Ramos (cell line): ENCODE results near the gene MELTF.
"Not testable (repeated sequence)": the region's sequence is repeated elsewhere in the genome, so short reads cannot be mapped to it uniquely, and the experiment has no call there.

Experiments
- in situ Hi-C: fragments of 300-500 bp; cut with MboI; formaldehyde crosslinking; loops from one replicate; pipeline ENCODE4 v1.14.3; 2022; ENCODE audit warnings: low sequenced_read_pairs; ENCODE audit not compliant: unreplicated experiment

MELTF gene

DNA sequence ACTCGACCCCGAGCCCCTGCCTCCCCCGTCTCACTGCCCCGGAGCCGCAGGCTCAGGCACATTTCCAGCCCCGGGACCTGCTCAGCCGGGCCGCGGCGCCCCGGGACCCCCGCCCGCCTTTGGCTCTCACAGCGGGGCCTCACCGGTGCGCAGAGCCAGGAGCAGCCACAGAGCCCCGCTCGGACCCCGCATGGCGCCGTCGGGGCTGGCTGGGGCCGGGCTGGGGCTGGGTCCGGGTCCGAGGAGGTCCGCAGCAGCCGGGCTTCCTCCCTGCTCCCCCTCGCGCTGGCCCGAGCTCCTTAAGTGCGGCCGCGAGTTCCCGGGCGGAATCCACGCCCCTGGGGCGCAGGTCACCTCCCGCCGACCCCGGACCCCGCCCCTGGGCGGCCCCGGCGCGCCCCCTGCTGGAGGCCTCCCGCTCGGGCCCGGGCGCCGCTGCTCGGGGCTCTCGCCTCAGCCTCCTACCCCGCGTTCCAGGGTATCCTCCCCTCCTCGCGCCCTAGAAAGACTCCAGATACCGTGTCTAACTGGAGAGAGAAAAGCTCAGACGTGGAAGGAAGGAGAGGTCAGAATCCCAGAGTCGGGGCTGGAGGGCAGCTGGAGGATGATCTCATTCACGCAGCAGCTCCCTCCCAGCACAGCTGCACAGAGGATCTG, at the start of gene MELTF:
MELTF (minus strand) TSS at position 307 of the 657 bp plus-strand sequence; CDS start at position 192, 115 bp downstream.
- in situ Hi-C loops = no loop called here

- in situ Hi-C loops = no loop called here
Measured at GRCh38 chr3:197076415-197076814, 46.8 kb upstream of the MELTF start.

GRCh38 chr3:197068077-197068476, 38.5 kb upstream of the MELTF start:
- in situ Hi-C loops = no loop called here

GRCh38 chr3:197064771-197065170, 35.2 kb upstream of the MELTF start:
- in situ Hi-C loops = no loop called here

DNA sequence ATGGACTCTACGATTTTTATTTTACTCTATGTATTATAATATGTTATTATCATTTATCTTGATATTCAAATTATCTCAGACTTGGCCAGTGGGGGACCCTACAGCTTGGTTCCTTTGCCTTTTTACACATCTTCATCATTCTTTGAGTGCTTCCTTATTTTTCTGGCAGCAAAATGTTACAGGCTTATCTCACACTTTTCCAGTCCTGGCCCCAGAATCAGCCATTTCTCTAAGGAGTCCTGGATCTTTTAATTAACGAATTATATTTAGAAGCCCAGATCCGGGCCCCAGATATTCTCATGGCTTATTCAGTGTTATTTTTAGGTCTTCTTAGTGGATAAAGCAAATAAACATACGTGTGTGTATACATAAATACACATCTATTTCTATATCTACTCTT, 32.8 kb upstream of the MELTF start:
- in situ Hi-C loops = no loop called here

GRCh38 chr3:197051637-197052036, 22.0 kb upstream of the MELTF start:
- in situ Hi-C loops = not testable (repeated sequence)

- in situ Hi-C loops = no loop called here
Measured at GRCh38 chr3:197050511-197050910, 20.9 kb upstream of the MELTF start.

GRCh38 chr3:197042539-197042938, 12.9 kb upstream of the MELTF start:
- in situ Hi-C loops = no loop called here

GRCh38 chr3:197041875-197042488, 12.4 kb upstream of the MELTF start:
- in situ Hi-C loops = no loop called here

- in situ Hi-C loops = no loop called here
Measured at GRCh38 chr3:197040658-197041057, 11.0 kb upstream of the MELTF start.

- in situ Hi-C loops = no loop called here
Measured at GRCh38 chr3:197038679-197039462, 9.3 kb upstream of the MELTF start.

GRCh38 chr3:197035577-197035976, 6.0 kb upstream of the MELTF start:
- in situ Hi-C loops = no loop called here

DNA sequence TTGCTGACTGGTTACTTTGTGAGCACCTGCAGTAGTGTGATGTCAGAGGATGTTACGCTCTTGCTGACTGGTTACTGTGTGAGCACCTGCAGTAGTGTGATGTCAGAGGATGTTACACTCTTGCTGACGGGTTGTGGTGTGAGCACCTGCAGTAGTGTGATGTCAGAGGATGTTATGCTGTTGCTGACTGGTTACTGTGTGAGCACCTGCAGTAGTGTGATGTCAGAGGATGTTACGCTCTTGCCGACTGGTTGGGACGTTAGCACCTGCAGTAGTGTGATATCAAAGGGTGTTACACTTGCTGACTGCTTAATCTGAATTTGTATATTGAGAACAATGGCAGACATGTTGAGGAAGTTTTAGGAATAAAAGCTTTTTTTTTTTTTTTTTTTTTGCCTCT, 5.2 kb upstream of the MELTF start:
- in situ Hi-C loops = not testable (repeated sequence)

DNA sequence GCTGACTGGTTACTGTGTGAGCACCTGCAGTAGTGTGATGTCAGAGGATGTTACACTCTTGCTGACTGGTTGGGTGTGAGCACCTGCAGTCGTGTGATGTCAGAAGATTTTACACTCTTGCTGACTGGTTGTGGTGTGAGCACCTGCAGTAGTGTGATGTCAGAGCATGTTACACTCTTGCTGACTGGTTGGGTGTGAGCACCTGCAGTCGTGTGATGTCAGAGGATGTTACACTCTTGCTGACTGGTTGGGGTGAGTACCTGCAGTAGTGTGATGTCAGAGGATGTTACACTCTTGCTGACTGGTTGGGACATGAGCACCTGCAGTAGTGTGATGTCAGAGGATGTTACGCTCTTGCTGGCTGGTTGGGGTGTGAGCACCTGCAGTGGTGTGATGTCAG, 4.1 kb upstream of the MELTF start:
- in situ Hi-C loops = not testable (repeated sequence)

DNA sequence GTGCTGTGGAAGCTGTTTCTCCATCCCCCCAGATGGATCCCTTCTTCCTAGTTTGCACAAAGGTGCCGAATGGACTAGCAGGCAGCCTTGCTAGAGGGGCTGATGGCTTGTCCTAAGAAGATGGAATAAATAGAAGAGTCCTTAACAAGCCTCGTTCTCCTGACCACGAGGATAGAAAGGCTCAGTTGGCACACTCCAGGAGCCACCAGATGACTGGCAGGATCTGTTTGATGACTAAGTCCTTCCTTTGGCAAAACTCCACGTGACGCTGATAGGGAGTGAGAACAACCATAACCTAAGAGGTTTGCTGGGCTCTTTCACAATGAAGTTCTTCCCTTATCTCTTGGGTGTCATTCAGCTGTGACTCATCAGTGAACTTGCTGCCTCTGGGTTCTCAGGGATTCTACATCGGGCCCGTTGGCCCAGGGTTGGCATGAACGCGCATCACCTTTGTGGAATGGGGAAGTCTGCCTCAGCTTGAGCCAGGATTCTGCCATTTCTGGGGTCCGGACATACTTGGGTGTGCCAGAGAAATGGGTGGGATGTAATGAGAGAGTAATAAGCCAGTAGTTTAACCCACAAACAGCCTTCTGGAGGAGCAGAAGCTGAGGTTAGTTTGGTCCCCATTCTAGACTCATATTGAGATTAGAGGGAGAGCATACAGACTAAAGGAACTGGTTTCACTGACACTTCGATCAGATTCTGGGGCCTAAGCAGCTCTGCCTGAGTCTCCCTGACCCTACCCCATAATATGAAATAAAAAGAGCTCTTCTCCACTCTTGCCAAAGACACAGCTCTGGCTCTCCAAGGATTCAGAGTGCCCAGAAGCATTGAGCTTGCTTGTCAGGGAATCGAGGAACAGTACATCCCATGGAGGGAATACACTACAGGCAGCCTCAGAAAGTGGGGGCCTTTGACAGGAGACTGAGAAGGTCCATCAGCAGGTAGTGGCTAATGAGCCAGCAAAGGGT, 2.0 kb upstream of the MELTF start:
- in situ Hi-C loops = no loop called here

GRCh38 chr3:197030379-197031314, 1.0 kb upstream of the MELTF start:
- in situ Hi-C loops = no loop called here

DNA sequence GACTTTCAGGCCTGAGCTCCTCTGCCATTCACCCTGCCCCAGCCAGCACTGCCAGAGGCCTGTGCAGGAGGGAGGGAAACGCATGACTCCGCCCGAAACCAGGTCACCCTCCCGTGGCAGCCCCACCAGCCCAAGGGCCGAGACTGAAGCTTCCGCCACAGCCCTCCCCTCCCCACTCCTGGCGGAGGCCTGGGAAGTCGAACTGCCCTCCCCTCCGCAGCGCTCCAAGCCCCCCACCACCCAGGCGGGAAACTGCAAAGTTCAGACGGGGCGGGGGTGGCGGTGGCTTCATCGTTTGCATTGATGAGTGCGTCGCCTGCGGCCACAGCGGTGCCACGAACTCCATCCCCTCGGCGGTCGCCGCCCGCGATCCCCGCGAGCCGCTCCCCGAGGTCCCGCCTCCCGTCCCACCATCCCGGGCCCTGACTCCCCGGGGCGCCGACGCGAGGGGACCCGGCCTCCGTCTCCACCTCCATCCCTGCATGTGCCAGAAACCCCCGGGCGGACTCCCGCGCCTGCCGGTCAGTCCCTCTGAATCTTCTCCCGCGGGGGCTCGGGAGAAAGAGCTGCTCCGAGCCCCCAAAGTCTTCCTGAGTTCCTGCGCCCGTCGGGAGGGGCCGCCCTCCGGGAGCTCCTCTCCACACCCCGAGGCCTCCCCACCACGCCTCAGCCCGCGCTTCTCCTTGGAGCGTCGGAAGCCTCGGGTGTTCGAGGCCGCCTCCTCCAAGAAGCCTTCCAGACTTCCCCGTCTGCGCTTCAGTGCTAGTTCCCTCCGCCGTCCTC, 698 bp downstream of the MELTF start:
- in situ Hi-C loops = no loop called here
